GM12892 (cell line): ENCODE data around the gene APIP.
"Not testable (repeated sequence)": the region's sequence is repeated elsewhere in the genome, so short reads cannot be mapped to it uniquely, and the experiment has no call there.

Experiments
- DNase-seq: peaks from one replicate; pipeline ENCODE4 v3.0.0; 2011; ENCODE audit not compliant: insufficient read length
- FAIRE-seq: peaks from 2 replicates; lab custom pipeline; 2011; peaks lifted over from hg19 to GRCh38; lab: Jason Lieb, UNC
- POLR2A ChIP-seq: IDR thresholded peaks from 2 replicates; pipeline ENCODE4 v1.6.1; 2011; ENCODE audit warnings: low read depth, low read length, control low read depth
- POLR2AphosphoS5 ChIP-seq: IDR thresholded peaks from 2 replicates; pipeline ENCODE4 v1.6.1; 2011; ENCODE audit warnings: low read depth, low read length, control low read depth
- TAF1 ChIP-seq: IDR thresholded peaks from 2 replicates; pipeline ENCODE4 v1.6.1; 2011; ENCODE audit warnings: low read depth, mild to moderate bottlenecking, control low read depth, low read length, borderline replicate concordance

The APIP gene

GRCh38 chr11:34897171-34897870, 18.9 kb downstream of the APIP start:
- no peak for FAIRE-seq
- TF ChIP-seq POLR2A: no peak
- no peak for TF ChIP-seq POLR2AphosphoS5
- no peak for TF ChIP-seq TAF1
- DNase-seq: no peak

DNA sequence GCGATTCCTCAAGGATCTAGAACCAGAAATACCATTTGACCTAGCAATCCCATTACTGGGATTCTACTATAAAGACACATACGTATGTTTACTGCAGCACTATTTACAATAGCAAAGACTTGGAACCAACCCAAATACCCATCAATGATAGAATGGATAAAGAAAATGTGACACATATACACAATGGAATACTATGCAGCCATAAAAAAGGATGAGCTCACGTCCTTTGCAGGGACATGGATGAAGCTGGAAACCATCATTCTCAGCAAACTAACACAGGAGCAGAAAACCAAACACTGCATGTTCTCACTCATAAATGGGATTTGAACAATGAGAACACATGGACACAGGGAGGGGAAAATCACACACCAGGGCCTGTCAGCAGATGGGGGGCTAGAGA, 20.0 kb downstream of the APIP start:
- DNase-seq, FAIRE-seq: not testable (repeated sequence)

DNA sequence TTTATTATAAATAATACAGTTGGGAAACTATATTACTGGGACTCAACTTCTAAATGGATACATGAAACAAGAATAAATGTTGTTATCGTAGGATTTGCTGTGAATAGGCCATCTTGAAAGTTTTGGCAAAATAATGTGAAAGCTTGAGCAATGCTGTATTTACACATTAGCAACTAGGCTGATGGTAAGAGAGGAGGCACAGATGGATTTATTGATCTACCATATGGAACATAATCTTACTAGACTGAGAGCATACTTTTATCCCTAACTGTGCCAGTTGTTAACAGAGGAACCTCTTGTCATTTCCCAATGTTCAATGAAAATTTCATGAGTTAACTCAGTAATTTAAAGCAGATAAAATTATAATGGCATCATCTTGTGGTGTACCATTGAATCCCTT, 22.8 kb downstream of the APIP start:
- DNase-seq: no peak
- no peak for TF ChIP-seq TAF1
- no peak for TF ChIP-seq POLR2A
- no peak for FAIRE-seq

- no peak for FAIRE-seq
- TF ChIP-seq POLR2A: no peak
- no peak for TF ChIP-seq TAF1
- no peak for TF ChIP-seq POLR2AphosphoS5
- DNase-seq: no peak
Measured at GRCh38 chr11:34891611-34892010, 24.6 kb downstream of the APIP start.

GRCh38 chr11:34890812-34891211, 25.4 kb downstream of the APIP start:
- TF ChIP-seq TAF1: no peak
- TF ChIP-seq POLR2A: no peak
- TF ChIP-seq POLR2AphosphoS5: no peak
- FAIRE-seq (peak; percentile 30), DNase-seq (no peak)

DNA sequence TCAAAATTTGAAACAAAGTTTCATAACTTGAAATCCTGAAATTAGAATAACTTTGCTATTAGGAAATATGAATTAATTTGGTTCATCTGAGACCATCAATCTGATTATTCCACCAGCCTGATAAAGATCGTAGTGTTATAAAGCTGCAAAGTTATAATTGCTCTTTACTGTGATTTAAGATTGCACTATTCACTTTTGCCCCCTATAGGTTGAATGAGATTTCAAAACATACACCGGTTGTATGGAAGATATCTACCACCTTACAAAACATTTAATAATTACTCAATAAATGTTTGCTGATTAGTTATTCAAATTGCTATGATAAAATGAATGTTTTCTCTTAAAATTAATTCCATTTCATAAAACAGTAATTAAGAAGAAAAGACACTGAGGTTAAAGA, 26.1 kb downstream of the APIP start:
- no peak for FAIRE-seq
- DNase-seq: no peak
- no peak for TF ChIP-seq POLR2AphosphoS5
- TF ChIP-seq TAF1: no peak
- no peak for TF ChIP-seq POLR2A

- TF ChIP-seq POLR2AphosphoS5 (no peak), TAF1 (no peak), POLR2A (no peak)
Measured at GRCh38 chr11:34887260-34887659, 28.9 kb downstream of the APIP start.

DNA sequence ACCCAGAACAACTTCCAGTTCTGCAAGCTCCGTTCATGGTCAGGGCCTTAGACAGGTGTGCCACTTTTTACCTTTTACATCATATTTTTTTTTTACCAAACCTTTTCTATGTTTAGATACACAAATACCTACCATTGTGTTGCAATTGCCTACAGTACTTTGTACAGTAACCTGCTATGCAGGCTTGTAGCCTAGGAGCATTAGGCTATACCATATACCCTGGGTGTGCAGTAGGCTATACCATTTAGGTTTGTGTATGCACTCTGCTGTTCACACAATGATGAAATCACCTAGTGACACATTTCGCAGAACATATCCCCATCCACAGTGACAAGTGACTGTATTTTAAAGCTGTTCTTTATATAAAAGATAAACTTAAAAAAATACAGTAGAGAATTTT, 29.6 kb downstream of the APIP start:
- no peak for DNase-seq
- no peak for FAIRE-seq
- TF ChIP-seq POLR2AphosphoS5 (no peak), TAF1 (no peak), POLR2A (no peak)

More at GRCh38 chr11:34887260-34887659, 28.9 kb downstream of the APIP start:
- DNase-seq (no peak), FAIRE-seq (no peak)

DNA sequence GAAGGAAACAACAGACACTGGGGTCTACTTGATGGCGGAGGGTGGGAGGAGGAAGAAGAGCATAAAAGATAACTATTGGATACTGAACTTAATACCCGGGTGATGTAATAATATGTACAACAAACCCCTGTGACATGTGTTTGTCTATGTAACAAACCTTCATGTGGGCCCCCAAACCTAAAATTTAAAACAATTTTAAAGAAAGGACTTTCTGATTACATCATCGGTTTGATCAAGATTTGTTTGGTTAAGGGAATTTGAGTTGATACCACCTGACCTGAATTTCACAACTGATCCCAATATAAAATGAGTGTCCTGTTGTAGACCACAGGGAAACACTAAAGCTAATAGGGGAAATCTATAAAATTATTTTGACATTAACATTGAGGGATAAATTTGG, 34.3 kb downstream of the APIP start:
- no peak for FAIRE-seq
- TF ChIP-seq POLR2AphosphoS5 (no peak), TAF1 (no peak), POLR2A (no peak)
- no peak for DNase-seq

DNA sequence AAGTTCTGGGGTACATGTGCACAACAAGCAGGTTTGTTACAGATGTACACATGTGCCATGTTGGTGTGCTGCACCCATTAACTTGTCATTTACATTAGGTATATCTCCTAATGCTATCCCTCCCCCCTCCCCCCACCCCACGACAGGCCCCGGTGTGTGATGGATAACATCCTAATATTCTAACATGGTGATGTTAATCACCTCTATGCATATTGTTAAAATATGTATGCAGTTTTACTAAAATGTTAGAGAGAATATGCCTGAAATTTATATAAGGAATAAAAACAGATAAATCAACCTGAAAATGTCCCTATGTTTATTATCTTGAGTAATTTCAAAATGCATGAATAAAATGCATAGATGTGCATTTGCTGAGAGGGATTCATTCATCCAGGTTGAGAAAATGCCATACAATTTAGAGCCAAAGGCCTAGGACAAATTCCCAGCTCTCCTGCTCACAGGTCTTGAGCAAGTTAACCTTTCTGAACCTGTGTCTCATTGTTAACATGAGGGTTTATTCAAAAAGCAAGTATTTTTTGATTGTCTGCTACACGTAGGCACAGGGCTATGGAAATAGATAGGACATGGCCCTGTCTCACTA, 38.7 kb downstream of the APIP start:
- no peak for DNase-seq
- no peak for FAIRE-seq
- TF ChIP-seq POLR2A (no peak), TAF1 (no peak), POLR2AphosphoS5 (no peak)

- DNase-seq (no peak), FAIRE-seq (no peak)
- TF ChIP-seq POLR2AphosphoS5 (no peak), TAF1 (no peak), POLR2A (no peak)
Measured at GRCh38 chr11:34874202-34874601, 42.0 kb downstream of the APIP start.

- FAIRE-seq: no peak
Measured at GRCh38 chr11:34870548-34871196, 45.5 kb downstream of the APIP start.

More at GRCh38 chr11:34870548-34871196, 45.5 kb downstream of the APIP start:
- DNase-seq: no peak
- TF ChIP-seq POLR2AphosphoS5 (no peak), TAF1 (no peak), POLR2A (no peak)
